Hematopoietic multipotent progenitor cell treated with erythropoietin and hydrocortisone succinate and interleukin-3 and kit ligand, for 15 days (in vitro differentiated cells): Measurements from ENCODE around the gene VAC14.

ENCODE experiments used
- DNase-seq: peaks from one replicate; pipeline ENCODE4 v3.0.0-alpha.2; 2015; ENCODE audit warnings: low spot score

VAC14 gene

GRCh38 chr16:70725024-70725911 lies 75.7 kb downstream of the VAC14 start:
- no peak for DNase-seq

- DNase-seq: no peak
These were observed 76.6 kb downstream of the VAC14 start for GRCh38 chr16:70724146-70725023.

- no peak for DNase-seq
These were observed 77.2 kb downstream of the VAC14 start for GRCh38 chr16:70723740-70724145.

- no peak for DNase-seq
These were observed 79.6 kb downstream of the VAC14 start for GRCh38 chr16:70721202-70721963.

- DNase-seq: no peak
These were observed 80.3 kb downstream of the VAC14 start for GRCh38 chr16:70720425-70721201.

GRCh38 chr16:70717065-70717464 lies 83.9 kb downstream of the VAC14 start:
- no peak for DNase-seq

- DNase-seq: no peak
These were observed 85.0 kb downstream of the VAC14 start for GRCh38 chr16:70715860-70716357.

- no peak for DNase-seq
These were observed 85.7 kb downstream of the VAC14 start for GRCh38 chr16:70715055-70715858.

GRCh38 chr16:70714581-70715054 lies 86.3 kb downstream of the VAC14 start:
- DNase-seq: no peak

GRCh38 chr16:70713824-70714223 lies 87.1 kb downstream of the VAC14 start:
- no peak for DNase-seq

GRCh38 chr16:70713342-70713741 lies 87.6 kb downstream of the VAC14 start:
- DNase-seq: no peak

- no peak for DNase-seq
These were observed 88.0 kb downstream of the VAC14 start for GRCh38 chr16:70712942-70713341.

GRCh38 chr16:70712359-70712758 lies 88.6 kb downstream of the VAC14 start:
- DNase-seq: no peak

- no peak for DNase-seq
These were observed 89.5 kb downstream of the VAC14 start for GRCh38 chr16:70711211-70712031.

GRCh38 chr16:70710422-70711210 lies 90.3 kb downstream of the VAC14 start:
- DNase-seq: no peak

GRCh38 chr16:70709942-70710341 lies 91.0 kb downstream of the VAC14 start:
- no peak for DNase-seq

GRCh38 chr16:70709457-70709856 lies 91.5 kb downstream of the VAC14 start:
- DNase-seq: no peak
